GM21717 (cell line): ENCODE results near the gene OXLD1.
A peak's percentile ranks its signal among the peaks of the same experiment; 100 is the strongest.

Experiments used
- ATAC-seq: cut with Tn5 transposase; IDR thresholded peaks from one replicate; pipeline ENCODE4 v1.9.1; 2021; ENCODE audit warnings: mild to moderate bottlenecking, moderate library complexity; ENCODE audit not compliant: unreplicated experiment

The OXLD1 gene

GRCh38 chr17:81666342-81667191, at the start of gene OXLD1, which contains the start of gene CCDC137:
TSS of gene OXLD1 (minus strand) at chr17:81666605. CDS start at chr17:81666577, 28 bp downstream.
TSS of gene CCDC137 (plus strand) at chr17:81666737. CDS start at chr17:81666767, 30 bp downstream.
- peak; percentile 84 for ATAC-seq

GRCh38 chr17:81715107-81715871, 48.9 kb upstream of the OXLD1 start:
- ATAC-seq = no peak

- ATAC-seq = no peak
These were observed 48.2 kb upstream of the OXLD1 start for GRCh38 chr17:81714412-81715106.

DNA sequence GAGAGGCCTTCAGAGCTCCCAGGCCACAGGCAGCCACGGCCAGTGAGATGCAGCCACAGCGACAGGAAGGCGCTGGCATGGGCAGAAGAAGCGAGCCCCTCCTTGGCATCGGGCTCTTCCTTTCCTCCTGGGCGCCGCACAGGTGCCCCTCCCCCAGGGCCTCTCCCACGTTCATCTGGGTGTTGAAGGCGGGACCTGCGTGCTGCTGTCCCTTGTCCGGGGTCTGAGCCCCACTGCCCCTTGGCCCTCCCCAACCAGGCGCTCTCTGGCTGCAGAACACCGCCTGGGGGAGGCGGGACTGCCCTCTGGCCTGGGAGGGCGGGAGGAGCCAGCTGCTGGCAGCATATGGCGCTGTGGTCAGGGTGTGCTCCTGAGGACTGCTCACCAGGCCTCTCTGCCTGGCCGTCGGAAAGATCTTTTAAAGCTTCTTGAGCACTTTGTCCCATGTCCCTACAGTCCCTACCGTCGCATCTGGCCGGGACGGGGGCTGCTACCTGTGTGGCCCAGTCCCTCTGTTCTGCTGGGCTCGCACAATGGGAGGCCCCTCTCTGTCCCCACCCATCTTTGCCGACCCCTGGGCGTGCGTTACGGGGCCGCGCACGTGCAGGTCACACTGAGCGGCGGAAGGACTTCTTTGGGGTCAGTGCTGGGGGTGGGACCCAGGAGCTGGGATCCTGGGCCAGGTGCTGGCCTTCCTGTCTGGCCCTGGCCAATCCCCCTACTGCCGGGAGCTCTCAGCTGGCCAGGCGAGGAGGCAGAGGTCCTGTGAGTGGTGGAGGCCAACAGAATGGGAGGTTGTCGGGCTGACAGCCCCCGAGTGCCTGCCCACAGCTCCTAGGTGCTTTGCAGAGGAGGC, 47.4 kb upstream of the OXLD1 start:
- ATAC-seq = no peak

DNA sequence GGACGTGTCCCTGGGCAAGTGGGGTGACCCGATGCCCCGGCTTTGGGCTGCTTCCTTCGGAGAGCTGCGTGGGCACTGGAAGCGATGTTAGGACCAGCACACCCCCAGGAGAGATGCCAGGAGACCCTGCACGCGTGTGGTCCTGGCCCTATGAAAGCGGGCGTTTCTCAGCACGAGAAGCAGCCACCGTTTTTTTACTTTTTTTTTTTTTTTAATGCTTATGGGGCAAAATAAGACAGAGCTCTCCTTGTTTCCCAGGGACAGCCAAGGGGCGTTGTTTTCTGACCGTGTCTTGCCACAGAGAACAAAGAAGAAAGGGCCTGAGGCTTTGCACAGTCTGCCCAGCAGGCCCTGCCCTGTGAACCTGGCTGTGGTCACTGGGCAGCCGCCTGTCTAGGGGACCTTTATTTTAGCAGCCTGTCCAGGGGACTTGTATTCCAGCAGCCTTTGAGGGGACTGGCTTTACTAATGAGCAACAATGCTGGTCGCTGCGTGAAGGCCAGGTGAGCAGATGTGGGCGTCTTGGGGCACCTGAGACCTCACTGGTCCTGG, 46.7 kb upstream of the OXLD1 start:
- no peak for ATAC-seq

- ATAC-seq = no peak
These were observed 46.1 kb upstream of the OXLD1 start for GRCh38 chr17:81712468-81713003.

DNA sequence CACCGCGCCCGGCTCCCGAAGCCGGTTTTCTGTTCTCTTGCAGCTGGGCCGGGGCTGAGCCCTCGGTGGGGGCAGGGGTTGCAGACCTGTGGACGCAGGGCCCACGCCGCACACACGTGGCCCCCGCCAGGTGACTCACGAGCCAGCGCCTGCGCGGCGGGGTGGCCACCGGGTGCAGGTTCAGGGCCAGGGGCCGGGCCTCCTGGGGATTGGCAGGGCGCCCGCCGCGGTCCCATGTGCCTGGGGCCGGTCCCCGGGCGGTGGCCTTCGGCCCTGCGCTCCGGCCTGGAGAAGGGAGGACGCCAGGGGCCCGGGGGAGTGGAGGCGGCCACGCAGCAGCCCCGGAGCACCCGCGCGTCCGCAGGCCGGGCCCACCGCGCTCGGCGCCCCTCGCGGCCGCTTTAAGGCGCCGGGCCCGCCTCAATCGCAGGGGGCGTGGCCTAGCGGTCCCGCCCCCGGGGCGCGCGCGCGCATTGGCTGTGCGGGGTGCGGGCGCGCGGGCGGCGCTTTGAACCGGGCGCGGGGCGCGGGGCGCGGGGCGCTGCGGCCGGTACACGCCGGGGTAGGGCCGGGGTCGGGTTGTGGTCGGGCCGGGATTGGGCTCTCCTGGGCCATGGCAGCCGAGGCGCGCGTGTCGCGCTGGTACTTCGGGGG, 45.5 kb upstream of the OXLD1 start, which contains the start of gene SLC25A10:
SLC25A10 (plus strand) TSS at position 471 of the 654 bp plus-strand sequence; CDS start at position 614, 143 bp downstream.
- no peak for ATAC-seq

DNA sequence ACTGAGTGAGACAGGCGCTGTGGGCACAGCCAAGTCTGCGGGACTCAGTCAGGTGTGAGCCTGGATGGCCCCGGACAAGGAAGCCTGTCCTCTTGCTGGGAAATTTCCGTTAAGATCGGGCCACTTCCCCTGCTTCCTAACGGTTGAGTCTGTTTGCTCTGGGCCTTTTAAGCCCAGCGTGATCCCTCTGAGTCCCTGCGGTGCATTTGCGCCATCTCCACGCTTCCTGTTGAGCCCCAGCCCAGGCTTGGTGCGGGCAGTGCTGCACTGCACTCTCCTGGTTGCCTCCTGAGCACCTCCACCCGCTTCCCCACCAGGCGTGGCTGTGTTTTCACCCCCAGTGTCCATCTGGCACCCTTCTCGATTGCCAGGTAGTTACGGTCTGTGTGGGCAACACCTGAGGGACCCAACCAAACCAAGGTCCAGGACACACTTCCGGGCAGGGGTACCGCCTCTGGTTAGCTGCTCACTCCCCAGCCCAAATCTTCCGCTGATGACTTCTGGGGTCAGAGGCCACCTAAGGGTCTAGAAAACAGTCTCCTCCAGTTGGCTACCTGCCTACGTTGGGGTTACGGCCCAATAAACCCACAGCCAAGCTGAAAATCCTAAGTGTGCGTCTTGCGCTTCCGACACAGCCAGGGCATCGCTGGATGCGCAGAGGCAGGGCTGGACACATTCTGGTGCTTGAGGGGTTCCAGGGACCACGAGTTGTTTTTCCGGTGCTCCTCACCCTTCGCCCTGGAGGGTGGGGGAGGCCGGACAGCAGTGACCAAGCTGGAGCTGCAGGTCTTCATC, 44.3 kb upstream of the OXLD1 start:
- no peak for ATAC-seq

DNA sequence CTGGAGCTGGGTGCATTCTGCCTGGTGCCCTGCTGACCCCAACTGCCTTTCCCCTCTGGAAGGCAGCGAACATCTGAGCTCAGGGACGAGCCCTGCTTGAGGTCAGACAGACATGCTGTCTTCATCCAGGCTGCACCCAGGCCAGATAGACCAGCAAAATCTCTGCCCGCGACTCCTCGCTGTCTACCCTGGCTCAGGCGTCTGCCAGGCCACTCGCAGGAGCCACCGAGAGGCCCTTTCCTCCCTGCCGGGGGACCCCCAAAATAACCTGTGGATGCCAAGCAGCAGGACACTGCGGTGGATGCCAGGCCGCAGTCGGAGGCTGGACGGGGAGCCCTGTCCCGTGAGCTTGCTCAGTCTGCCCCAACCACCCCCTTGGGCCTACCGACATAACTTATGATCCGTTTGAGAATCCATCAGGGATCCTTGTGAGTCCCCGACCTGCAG, 42.4 kb upstream of the OXLD1 start:
- no peak for ATAC-seq

GRCh38 chr17:81707725-81708646, 41.6 kb upstream of the OXLD1 start:
- no peak for ATAC-seq

- no peak for ATAC-seq
These were observed 40.6 kb upstream of the OXLD1 start for GRCh38 chr17:81706757-81707624.

DNA sequence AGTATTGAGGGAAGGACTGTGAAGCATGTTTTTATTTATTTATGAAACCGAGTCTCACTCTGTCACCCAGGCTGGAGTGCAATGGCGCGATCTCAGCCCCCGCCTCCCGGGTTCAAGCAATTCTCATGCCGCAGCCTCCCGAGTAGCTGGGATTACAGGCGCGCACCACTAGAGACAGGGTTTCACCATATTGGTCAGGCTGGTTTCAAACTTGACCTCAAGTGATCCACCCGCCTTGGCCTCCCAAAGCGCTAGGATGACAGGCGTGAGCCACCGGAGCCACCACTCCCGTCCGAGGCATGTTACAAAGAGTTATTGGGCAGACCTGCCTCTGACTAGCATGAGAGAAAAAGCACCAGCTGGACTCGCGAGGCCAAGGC, 39.8 kb upstream of the OXLD1 start:
- ATAC-seq = no peak

DNA sequence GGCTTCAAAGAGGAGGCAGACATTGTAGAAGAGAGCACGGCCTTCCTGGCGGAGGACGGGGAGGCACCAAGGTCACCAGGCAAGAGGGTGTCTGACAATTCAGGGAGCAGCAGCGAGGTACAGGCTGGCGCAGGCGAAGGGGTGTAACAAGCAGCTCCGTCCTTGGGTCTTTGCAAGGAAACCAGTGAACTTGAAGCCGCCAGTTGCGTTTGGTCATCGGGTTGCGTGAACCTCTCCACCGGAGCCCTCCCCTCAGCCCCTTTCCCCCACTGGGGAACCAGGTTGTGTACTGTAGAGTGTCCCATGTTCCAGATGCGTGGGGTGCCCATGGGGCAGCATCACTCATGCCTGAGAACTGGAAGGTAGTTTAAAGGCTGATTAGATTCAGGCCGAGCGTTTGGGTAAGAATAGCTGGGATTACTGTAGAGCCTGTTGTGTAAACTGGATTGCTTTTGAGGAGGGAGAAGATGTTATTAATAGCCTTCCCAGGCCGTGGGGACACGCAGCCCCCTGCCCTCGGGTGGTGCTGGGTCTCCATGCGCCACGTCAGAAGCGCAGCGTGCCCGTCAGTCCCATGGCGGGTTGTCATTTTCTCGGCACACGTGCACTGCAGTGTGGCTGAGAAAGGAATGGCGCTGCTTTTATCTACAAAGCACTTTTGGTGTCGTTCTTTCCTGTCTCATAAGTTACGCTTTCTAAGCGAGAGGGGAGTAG, 39.3 kb upstream of the OXLD1 start:
- ATAC-seq = no peak

- no peak for ATAC-seq
These were observed 37.6 kb upstream of the OXLD1 start for GRCh38 chr17:81703747-81704654.
